HG03575 (cell line): ENCODE measurements around the gene CLBA1.

Source experiments
- ATAC-seq: cut with Tn5 transposase; IDR thresholded peaks from one replicate; pipeline ENCODE4 v1.9.1; 2021; ENCODE audit not compliant: unreplicated experiment, insufficient number of reproducible peaks, low FRiP score; ENCODE audit errors: extremely low read depth

Gene CLBA1

DNA sequence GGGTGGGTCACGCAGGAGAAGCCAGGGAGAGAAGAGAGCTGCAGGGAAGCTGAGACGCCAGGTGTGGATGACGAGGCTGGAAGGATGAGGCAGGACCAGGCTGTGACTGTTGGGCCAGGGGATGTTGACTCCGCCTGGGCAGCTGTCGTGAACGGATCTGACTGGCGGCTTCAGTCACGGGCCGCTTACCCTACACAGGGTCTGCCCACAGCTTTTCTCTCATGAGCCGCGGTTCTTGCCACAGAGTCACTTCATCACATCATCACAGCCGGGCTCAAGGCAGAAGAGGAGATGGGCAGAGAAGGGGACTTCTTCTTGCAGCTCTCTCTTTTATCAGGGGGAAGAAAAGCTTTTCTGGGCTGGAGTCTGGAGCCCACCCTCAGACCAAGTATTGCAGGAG, 7.7 kb downstream of the CLBA1 start:
- ATAC-seq, result no peak

DNA sequence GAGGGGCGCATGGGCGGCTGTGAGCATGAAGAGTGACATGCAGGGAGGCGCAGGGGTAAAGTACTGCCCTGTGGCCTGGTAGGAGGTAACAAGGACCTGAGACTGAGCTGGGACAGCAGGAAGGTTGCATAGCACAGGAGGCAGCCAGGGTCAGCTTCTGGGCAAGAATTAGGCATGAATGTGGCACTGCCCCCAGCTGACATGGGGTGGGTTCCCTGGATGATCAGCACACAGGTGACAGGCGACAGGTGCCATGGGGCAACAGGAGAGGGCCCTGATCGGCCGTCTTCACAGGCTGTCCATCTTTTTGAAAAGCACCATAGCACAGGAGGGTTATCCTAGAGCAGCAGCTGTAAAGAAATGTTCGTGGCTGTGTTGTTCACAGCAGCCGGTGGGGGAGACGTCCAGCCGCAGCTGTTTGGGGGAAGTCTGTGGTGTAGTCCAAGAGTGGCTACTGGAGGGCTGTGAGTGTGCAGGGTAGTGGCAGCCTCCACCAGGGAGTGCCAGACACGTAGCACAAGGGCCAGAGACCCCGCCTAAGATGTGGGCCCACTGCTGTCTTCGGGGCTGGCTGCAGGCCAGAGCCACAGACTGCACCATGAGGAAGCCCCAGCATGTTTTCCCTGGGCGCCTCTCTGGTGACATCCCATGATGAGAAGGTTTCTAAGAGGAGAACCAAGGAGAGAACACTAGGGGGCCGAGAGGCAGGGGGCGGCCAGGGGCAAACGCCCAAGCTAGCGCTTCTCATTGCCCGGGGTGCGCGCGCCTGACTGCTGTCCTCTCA, 8.4 kb downstream of the CLBA1 start:
- no peak for ATAC-seq

DNA sequence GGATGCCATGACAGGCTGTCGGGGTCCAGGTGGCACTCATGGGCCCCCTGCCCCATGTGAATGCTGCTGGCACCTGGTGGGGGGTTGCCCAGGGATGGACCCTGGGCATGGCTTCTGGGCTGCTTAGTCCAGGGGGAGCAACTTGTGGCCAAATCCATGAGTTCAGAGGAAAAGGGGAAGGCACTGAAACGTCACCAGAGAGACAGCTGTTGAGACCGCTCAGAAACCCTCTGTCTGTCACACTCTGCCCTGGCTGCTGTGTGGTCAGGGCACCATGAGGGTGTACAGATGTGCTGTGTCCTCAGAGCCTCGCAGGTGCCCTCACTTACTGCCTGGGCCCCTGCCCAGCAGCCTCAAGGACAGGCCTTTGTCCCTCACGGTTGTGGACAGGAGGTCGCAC, 9.4 kb downstream of the CLBA1 start:
- ATAC-seq, result no peak

DNA sequence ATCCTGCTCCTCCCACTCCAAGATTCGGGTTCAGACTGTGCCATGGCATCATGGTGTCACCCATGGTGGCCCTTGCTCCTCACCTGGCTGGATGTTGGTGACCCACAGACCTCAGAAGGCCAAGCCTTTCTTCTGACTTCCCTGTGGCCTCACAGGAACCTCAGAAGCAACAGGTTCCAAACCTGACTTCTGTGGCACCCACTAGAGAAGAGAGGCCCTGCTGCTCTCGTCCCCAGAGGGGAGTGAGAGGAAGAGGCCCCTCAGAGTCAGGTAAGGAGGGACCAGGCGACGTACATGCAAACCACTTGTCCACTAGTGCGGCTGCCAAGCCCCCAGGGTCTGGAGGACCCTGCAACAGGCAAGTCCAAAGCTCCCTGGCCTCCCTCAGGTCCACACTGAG, 10.4 kb downstream of the CLBA1 start:
- ATAC-seq, result no peak

DNA sequence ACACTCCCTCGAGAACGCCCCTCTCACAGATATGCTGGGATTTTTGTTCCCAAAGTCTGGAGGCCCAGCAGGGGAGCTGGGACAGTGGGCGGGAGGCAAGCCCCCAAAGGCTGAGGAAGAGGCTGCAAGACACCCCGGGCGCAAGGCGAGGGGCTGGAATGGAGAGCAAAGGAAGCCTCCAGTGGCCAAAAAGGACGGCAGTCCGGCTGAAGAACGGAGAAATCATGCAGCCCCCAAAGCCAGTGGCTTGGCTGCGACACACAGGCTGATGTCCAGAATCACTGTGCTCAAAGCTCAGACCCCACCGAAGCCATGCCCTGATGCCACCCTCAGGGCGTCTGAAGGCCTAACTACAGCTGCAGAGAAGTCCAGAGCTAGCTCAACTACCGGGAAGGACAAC, 10.9 kb downstream of the CLBA1 start:
- no peak for ATAC-seq

DNA sequence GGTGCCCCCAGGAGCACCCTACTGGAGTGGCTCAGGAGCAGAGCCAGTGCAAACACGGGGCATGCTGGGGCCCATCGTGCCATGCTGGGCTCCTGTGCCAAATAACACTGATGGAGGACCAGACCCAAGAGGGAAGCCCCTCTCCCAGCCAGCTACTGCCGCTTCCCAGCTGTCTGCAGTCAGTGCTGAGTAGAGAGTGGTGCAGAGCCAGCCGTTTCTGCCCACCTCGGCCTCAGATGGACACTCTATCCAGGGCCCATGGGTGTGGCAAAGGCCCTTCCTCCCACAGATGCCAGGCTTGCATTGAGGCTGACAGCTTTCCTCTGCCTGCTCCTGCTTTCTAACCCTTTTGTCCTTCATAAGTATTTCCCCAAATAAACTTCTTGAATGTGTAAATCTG, 13.2 kb downstream of the CLBA1 start:
- ATAC-seq, result no peak

DNA sequence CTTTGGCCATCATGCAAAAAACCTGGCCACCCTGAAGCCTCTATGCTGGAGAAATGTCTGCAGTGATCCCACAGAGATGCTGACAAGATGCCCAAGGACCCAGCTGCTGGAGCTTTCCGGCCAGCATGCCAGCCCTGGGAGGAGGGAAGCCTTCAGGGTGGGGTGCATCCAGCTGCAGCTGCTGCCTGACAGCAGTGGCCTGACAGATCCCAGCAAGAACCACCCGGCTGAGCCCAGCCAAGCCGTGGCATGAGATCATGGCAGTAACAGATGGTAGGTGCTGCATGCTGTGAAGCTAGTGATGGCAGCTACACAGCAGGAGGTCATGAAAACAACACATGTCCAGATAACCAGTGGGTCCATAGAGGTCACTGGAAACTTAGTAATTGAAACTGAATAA, 13.8 kb downstream of the CLBA1 start:
- no peak for ATAC-seq

DNA sequence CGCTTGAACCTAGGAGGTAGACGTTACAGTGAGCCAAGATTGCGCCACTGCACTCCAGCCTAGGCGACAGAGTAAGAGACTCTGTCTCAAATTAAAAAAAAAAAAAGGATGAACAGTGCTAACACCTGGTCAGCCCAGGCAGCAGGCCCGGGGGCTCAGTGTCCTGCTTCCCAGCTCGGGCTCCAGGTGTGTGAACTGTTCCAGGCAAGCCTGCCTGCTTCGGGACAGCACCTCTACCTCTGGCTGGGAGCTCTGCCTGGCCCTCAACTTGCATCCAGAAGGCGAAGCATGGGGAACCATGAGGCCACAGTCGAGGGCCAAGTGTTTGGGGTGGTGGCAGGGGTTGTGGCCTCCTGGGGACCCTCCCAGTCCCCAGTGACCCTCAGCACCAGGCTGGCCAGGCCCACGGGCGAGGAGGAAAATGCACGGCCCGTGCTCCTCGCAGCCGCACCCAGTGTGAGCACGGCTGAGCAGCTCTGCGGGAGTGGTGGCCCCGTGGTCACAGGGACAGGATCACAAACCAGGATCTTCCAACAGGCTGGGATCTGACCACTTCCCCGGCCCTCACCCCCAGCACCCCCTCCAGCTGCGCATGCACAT, 19.8 kb downstream of the CLBA1 start:
- no peak for ATAC-seq

DNA sequence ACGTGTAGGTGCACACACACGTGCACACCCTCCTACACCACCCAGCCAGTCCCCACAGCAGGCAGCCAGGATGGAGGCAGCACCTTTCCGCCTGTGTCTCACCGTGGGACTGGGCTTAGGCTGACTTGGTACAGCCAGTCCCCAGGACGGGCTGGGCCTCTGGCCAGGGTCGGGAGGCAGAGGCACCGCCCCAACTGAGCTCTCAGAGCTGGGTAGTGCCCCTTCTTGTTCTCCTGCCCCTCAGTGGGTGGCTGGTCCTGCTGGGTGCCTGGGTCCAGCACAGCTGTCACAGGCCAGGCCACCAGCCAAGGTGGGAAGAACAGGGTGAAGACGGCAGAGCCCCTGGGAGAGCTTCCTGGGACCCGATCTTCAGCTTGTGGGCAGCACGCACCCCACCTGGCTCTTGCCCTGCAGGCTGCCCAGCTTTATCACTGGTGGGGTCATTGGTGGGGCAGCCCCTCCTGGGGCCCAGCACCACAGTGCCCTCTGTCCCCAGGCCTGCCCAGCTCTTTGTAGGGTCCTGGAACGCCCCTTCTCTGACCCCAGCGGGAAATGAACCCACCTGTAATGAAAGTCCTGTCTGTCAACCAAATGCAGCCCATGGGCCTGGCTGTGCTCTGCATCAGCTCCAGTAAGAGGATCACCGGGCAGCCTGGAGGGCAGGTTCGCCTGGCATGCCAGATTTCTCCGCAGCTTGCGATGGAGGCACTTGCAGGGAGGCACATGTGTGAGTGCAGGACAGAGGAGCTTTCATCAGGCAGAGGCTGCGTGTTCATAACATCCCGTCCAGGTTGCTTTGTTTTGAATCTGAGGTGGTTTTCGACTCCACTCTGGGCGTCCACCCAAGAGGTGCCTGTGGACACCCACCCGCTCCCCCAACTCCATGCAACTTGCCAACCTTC, 20.6 kb downstream of the CLBA1 start:
- no peak for ATAC-seq

DNA sequence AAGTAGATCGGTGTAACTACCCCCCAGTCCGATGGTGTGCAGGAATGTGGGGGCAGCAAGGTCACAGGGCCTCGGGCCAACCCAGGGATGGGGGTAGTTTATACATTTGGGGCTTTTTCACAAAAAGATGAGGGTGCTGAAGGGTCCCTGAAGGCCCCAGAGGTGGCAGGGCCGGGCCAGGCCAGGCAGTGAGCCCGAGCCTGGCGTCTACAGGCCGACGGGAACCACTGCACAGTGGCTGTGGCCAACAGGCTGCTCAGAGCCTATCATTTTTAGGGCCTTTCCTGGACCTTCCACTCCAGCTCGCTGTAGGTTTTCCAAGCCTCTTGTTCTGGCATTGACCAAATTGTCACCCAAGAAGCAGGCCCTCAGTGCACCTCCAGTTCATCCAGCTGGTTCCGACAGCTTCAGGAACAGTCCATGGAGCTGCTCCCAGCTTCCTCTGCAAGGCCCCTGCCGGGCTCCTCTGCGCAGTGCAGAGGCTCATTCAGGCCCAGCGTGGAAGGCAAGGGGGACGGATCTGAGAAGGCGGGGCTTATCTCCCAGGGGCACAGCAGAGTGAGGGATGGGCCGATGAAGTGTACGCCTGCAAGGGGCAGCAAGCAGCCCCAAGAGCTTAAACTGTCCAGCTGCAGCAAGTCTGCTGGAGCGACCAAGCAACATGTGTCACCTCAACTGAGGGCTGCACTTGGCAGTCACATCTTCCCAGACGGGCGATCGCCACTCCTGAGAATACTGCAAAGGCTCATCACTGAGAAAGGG, 21.4 kb downstream of the CLBA1 start:
- no peak for ATAC-seq

DNA sequence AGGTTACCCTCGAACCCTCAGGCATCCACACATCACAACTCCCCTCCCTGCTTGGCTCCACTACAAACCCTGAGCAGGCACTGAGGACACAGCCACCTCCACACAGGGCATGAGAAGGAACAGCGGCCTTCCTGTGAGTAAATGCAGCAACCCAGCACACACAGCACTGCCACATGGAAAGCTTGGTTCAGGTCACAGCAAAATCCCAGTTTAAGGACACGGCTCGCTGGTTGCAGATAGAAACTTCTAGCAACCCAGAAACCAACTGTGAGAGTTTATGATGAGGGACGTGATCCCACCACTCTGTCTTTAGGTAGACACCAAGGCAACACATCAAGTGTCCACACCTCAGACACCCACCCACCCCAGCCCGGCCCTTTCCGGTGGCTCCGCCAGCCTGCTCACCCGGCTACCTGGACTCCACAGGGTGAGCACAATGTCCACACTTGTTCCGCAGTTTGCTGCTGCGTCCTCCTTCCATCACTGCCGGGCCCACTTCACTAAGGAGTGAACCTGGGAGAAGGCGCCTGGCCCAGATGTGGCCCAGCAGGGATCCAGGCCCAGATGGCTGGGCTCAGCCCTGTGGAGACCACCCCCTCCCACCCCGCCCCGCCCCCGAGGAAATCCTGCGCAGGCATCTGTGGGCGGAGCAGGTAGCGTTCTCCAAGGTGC, 22.1 kb downstream of the CLBA1 start:
- ATAC-seq, result no peak

DNA sequence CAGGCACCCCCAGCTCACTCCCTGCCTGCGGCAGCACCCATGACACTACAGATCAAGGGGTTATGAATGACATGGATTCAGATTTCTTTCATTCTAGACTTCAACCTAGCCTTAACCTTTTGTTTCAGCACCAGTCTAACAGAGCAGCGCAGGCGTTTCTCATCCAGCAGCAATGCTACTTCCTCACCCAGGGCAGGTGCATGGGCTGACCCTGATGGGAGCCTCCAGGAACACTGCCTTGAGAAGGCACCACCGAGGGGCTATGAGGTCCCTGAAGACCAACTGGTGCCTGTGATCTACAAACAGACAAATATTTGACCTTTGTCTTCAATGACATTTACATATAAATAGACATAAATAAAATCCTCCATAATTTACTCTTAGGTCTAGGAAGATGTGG, 24.5 kb downstream of the CLBA1 start:
- no peak for ATAC-seq

DNA sequence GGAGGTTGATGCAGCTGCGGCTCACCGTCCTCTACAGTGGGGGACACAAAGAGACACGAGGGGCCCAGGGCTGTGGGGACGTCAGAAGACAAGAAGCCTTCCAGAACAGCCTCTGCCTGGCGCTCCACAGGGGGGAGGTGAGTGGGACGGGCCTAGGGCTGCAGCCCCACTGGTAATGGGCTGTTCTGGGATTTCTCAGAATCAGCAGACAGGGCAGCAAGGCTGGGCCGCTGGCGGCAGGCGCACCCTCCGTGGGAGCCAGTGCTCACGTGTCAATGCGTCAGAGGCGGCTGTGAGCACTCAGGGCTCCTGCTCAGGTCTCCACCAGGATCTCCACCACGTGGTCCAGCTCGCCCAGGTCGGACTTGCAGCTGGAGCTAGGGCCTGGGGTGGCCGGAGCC, 25.3 kb downstream of the CLBA1 start:
- ATAC-seq, result no peak

DNA sequence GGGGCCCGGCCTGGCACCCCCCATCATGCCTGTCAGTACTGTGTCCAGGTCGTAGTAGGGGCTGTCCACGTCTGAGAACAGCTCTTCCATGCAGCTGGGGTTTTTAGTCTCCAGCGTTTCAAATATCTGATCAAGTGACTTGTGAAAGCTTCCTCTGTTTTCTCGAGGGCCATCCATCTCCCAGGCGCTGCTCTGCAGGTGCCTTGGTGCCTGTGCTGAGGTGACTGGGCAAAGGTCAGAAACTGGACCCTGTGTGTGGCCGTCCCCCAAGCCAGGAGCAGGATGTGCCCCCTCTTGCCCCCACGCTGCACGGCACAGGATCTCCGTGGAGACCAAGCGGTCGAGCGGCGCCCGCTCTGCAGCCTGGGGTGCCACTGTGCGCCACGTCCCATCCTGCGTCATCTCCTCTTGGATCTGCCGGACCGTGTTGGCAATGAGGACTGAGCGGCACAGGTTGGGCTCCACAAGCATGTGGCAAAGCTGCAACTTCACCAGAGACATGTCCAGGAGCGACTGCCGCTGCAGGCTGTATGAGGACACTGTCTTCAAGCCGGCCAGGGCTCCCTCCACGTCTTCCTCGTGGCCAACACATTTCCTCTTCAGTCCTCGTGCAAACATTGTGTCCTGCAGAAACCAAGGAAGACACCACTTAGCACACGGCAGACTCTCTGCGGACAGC, 25.9 kb downstream of the CLBA1 start:
- ATAC-seq, result no peak

DNA sequence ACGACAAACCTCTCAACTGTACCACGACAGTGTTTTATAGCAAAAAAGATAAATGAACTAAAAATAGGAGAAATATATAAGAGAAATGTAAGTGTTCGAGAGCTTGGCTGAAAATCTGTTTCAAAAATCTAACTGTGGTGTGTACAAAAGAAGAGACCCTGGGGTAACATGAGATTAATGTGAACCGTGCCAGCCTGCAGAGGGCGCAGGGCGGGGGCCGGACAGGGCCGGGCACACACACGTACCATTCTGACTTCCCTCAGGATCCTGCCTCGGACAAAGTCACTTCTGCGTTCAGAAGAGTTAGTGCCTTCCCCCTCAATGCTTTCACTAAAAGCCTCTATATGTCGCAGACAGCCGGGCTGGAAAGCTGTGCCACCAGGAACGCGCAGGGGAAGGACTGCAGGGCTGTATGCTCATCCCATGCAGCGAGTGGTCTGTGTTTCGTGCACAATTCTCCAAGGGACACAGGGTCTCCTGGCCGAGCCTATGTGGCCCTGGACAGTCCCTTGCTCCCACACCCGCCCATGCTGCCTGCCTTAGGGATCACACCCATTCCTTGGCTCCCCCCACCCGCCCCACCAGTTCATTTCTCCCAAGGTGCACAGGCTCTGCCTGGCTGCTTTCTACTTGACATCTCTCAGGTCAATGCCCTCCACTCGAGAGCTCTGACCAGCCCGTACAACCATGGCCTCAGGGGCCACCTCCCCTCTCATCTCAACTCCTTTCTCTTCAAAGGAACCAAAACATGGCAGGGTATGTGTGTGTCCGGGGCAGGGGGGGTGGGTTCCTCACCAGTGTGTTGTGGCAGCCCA, 26.8 kb downstream of the CLBA1 start:
- no peak for ATAC-seq

DNA sequence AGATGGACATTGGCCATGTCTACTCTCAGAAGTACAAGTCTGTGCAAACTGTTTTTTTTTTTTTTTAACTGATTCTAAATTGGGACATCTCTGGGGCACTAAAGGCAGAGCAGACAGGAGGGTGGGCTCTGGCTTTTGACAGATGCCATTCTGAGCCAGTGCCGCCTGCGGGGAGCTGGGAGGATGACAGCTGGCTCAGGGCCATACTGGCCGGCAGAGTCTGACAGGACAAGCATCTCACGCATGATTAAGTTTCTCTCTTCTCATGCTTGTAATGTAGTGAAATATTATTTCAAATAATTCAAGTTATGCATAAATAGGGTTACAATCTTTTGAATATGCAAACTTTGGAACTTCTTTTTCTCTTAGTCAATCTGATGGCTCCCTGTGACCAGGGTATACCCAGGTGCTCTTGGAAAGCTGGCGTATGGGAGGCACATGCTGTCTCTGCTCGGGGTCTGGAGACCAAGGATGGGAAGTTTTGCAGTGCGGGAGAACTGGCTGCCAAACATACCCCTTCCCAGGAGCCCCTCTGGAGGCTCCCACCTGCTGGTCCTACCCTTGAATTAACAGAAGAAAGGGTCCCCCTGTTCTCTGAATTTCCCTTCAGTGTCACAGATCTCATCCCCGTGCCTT, 27.7 kb downstream of the CLBA1 start:
- no peak for ATAC-seq

DNA sequence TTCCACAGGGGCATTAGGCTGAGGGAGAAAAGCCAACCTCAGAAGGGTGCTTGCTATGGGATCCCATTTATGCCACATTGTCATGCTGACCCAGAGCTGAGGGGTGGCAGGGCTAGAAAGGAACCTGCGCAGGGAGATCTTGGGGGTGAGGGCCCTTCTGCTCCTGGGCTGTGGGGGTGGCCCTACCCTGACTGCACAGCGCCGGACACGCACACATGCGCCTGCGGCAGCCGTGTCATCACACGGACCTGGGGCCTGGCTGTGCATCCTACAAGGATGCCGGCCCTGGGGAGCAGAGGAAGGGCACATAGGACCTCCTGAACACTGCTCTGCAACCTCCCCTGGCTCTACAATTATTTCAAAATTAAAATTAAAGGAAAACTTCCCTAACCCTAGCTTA, 28.4 kb downstream of the CLBA1 start:
- no peak for ATAC-seq
